Stimulated activated CD4-positive, alpha-beta T cell treated with anti-CD3 and anti-CD28 coated beads, Interleukin-12 subunit alpha, Interleukin-12 subunit beta, amount 100 ng/mL, for 24 hours (primary cell): ENCODE data around the gene DGKH.

Experiments used
- DNase-seq, 2 experiments: peaks; one replicate each; pipeline ENCODE4 v3.0.0-alpha.2; 2020; ENCODE audit warnings: low read depth in 2 of 2

The DGKH gene

DNA sequence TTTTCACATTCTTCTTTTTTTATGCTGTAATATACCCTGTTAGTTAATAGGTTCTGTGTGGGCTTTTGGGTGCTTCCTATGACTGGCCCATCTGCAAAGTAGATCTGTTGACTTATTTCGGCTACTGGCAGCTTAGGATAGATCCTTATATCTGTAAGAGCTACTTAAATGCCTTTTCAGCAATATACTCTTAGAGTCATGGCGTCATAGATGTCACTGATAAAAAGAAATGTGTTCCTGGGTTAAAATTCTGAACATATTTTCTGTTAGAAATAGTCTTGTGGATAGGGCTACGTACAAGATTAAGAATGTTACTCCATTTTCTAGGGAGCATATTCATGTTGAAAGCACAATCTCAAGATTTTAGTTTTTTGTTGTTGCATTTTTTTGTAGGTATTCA is 228.2 kb downstream of the DGKH start:
- DNase-seq, result no peak

DNA sequence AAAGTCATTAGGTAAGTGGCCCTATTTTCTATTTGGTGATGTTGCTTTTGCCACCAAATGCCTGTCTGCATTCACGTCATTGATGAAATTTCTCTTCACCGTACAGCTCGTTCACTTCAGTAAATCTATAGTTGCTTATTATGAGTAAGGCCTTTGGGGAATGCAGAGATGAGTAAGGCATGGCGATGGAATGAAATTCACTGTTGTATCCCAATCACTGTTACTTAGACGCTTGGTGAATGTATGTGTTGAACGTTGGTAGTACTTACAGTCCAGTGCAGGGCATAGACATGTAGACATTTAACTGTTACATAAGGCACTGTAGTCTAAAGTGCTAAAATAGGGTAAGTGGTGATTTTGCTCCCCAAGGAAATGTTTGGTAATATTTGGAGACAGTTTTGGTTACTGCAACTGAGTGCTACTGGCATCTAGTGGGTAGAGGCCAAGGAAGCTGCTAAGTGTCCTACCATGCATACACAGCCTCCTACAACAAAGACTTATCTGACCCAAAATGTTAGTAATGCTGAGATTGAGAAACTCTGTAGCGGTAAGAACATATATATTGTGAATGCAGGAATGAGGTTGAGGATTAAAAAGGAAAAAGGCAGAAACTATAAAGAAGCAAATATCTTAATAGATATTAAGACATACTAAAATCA is 229.3 kb downstream of the DGKH start:
- DNase-seq, result no peak

DNA sequence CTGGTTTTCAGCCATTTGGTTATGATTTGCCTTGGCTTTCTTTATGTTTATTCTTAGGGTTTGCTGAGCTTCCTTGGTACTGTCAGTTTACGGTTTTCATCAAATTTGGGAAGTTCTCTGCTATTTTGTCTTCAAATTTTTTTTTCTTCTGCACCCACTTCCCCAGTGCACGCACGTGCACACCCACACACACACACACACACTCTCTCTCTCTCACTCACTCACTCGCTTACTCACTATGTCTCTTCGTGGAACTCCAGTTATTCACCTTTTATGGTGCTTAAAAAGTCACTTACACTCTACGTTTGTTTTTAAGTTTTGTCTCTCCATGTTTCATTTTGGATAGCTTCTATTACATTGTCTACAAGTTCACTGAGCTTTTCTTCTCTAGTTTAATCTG is 230.6 kb downstream of the DGKH start:
- DNase-seq, result no peak

DNA sequence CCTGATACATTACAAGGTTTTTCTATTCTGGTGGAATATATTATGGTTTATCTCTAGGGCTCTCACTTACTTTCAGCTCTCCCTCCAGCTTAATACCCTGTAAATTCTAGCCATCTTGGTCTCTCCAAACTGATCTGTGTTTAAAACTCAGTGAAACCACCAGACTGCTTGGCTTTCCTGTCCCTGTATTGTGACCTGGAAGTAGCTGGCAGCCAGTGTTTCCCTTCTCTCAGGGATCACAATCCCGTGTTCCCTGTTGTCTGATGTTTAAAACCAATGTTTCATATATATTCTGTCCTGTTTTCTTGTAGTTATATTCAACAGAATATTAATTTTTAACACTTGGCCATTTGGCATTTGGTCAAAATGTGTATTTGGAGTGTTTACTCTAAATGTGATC is 231.5 kb downstream of the DGKH start:
- DNase-seq, result no peak

DNA sequence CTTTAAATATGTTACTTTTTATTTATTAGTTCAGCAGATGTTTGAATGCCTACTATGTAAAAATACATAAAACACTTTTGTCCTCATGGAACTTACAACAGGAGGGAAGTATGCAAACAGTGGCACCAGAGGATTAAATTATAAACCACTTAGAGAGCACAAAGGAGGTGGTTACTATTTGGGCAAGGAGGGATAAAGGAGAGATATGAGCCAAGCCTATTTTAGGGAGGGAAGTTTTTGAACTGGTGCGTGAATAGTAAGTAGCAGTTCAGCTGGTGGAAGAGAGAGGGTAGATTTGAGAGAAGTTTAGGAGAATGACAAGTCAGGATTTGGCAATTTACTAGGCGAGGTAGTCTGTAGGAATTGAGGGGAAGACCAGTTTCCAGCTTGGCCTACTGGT is 232.1 kb downstream of the DGKH start:
- DNase-seq, result no peak

DNA sequence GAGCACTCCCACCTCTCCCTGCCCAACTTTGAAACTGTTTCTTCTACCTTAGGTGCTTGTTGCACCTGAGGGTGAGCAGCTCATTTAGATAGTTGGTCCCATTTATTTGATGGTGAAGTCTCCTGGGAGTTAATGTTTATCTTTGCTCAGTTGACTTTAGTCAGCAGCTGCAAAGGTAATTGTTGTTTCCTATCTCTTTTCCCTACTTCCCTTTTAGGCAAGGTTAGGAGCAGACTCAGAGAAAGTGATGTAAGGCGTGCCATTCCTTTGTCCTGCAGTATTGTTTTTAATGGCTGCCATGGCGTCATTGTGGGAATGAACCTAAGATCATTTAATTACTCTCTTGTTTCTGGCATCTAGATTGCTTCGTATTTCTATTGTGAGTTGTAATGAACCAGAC is 235.1 kb downstream of the DGKH start:
- DNase-seq, result no peak

DNA sequence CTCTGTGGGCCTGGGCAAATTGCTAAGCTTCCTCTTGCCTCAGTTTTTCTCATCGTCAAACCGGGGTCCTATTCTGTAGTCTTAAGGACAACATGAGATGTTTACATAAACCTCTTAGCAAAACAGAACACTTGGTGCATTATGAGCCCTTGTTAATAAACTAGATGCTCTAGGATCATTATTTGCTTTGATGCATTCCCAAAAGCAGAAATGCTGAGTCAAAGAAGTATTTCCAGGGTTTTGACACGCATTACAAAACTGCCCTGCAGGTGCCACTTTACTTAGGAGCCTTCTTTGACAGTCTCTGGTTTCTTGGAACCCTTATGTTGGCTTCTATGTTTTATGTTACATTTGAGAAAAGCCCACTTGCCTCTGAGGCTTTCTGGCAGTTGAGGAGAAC is 235.6 kb downstream of the DGKH start:
- no peak for DNase-seq
